ENCODE data around the gene PML.
A peak's percentile ranks its signal among the peaks of the same experiment; 100 is the strongest.

PML gene

DNA sequence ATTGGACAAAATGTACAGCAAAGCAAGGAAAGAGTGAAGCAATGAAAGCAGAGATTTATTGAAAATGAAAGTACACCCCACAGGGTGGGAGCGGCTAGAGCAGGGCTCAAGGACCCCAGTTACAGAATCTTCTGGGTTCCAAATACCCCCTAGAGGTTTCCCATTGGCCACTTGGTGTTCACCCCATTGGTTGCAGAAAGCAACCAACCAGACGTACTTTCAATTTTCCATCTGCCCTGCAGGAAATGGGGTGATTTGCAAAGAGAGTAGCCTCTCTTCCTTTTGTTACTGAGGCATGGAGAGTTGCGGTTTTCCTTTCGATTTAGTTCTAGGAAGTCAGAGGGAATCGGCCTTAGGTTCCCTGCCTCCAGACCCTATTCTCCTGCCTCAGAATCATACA, 2.4 kb downstream of the PML start:
- no peaks in the 10 kb centered on the region for H3K27me3 ChIP-seq (replicated peaks)
- no peak for TF ChIP-seq CTCF (IDR thresholded peaks at IDR 0.05; ENCODE audit: low read depth, low read length, missing control alignments)
- in situ Hi-C loops (cut with HindIII; ENCODE audit: low pct_ligation_motif_present, low sequenced_read_pairs), result no loop called here
- H3K4me3 ChIP-seq (ENCODE audit: low read depth, low read length), result peak overlapping the region; percentile 12
- DNase-seq, result peak; percentile 28
- peaks cover 21% of the 10 kb centered on the region for H3K36me3 ChIP-seq (replicated peaks)
- no peak overlapping the region for H3K27ac ChIP-seq

GRCh38 chr15:73997986-73998385, 3.5 kb downstream of the PML start:
- Histone ChIP-seq H3K4me3 (ENCODE audit: low read depth, low read length) (no peak overlapping the region), H3K36me3 (replicated peaks) (peaks cover 26% of the 10 kb centered on the region), H3K27me3 (replicated peaks) (no peaks in the 10 kb centered on the region), H3K27ac (no peak overlapping the region)
- in situ Hi-C loops (cut with HindIII; ENCODE audit: low pct_ligation_motif_present, low sequenced_read_pairs), result no loop called here
- DNase-seq, result no peak
- no peak for TF ChIP-seq CTCF (IDR thresholded peaks at IDR 0.05; ENCODE audit: low read depth, low read length, missing control alignments)

DNA sequence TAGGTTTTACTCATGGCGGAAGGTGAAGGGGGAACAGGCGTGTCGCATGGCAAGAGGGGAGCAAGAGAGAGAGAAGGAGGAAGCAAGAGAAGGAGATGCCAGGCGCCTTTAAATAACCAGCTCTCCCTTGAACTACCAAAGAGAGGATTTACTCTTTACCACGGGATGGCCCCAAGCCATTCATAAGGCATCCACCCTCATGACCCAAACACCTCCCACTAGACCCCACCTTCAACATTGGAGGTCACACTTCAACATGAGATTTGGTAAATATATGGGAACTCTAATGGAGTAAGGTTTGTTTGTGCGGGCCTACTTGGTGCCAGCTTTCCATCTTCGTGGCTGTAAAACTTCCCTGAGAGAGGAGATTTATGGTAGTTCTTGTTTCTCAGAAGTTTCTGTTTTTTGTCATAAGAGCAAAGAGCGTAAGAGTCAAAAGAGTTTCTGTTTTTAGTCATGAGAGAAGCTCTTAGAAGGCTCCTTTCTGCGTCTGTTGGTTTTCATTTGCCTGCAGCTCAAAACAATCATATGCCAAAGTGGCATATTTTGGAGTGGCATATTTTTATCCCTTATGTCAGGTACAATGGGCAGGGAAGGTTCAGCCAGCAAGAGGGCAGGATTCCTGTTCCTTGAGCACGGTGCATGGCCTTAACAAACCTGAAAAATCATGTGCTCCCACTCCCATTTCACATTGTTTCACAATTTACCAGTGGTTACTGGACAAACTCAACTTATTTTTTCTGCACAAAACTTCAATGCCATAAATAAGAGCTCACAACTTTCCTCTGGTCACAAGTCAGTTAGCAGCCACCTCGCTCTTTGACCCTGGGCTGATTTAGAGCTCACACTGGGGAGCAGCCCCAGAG, 12.5 kb downstream of the PML start:
- no peak for TF ChIP-seq CTCF (IDR thresholded peaks at IDR 0.05; ENCODE audit: low read depth, low read length, missing control alignments)
- in situ Hi-C loops (cut with HindIII; ENCODE audit: low pct_ligation_motif_present, low sequenced_read_pairs), result no loop called here
- H3K27ac ChIP-seq, result no peak overlapping the region
- H3K27me3 ChIP-seq (replicated peaks), result no peaks in the 10 kb centered on the region
- DNase-seq, result no peak
- no peak overlapping the region for H3K4me3 ChIP-seq (ENCODE audit: low read depth, low read length)
- peaks cover 19% of the 10 kb centered on the region for H3K36me3 ChIP-seq (replicated peaks)

GRCh38 chr15:74007820-74008371, 13.4 kb downstream of the PML start:
- TF ChIP-seq CTCF (IDR thresholded peaks at IDR 0.05; ENCODE audit: low read depth, low read length, missing control alignments), result no peak
- in situ Hi-C loops (cut with HindIII; ENCODE audit: low pct_ligation_motif_present, low sequenced_read_pairs), result no loop called here
- Histone ChIP-seq H3K27me3 (replicated peaks) (no peaks in the 10 kb centered on the region), H3K36me3 (replicated peaks) (peaks cover 15% of the 10 kb centered on the region), H3K27ac (no peak overlapping the region), H3K4me3 (ENCODE audit: low read depth, low read length) (no peak overlapping the region)
- DNase-seq, result no peak

GRCh38 chr15:74008901-74009300, 14.4 kb downstream of the PML start:
- H3K36me3 ChIP-seq (replicated peaks), result peaks cover 12% of the 10 kb centered on the region

More at GRCh38 chr15:74008901-74009300, 14.4 kb downstream of the PML start:
- no peak for TF ChIP-seq CTCF (IDR thresholded peaks at IDR 0.05; ENCODE audit: low read depth, low read length, missing control alignments)
- in situ Hi-C loops (cut with HindIII; ENCODE audit: low pct_ligation_motif_present, low sequenced_read_pairs), result no loop called here
- DNase-seq, result no peak
- Histone ChIP-seq H3K4me3 (ENCODE audit: low read depth, low read length) (no peak overlapping the region), H3K27me3 (replicated peaks) (no peaks in the 10 kb centered on the region), H3K27ac (no peak overlapping the region)

Data from brain microvascular endothelial cell (primary cell).